Activated naive CD8-positive, alpha-beta T cell treated with anti-CD3 and anti-CD28 coated beads, Interleukin-2, amount 50 U/mL, for 16 hours (primary cell): ENCODE results near the gene ADAM12.

Experiments used
- DNase-seq: peaks from one replicate; pipeline ENCODE4 v3.0.0-alpha.2; 2020; ENCODE audit warnings: low read depth, low spot score

ADAM12 gene

DNA sequence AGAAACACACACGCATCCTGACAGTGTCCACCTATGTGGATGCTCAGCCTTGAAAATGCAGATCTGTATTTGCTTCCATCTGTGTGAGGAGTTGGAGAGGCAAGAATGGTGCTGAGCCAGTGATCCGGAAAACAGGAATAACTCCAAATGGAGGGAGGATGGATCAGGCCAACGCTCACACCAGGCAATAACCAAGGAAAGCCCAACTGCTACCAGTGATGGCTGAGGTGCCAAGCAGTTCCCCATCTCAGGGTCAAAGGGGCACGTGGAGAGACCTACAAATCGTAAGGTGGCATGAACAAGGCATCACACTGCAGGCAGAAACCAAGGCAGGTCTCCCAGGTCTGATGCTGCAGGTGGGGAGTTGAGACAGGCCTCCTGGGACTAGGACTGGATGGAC lies 153.6 kb downstream of the ADAM12 start:
- DNase-seq: no peak

DNA sequence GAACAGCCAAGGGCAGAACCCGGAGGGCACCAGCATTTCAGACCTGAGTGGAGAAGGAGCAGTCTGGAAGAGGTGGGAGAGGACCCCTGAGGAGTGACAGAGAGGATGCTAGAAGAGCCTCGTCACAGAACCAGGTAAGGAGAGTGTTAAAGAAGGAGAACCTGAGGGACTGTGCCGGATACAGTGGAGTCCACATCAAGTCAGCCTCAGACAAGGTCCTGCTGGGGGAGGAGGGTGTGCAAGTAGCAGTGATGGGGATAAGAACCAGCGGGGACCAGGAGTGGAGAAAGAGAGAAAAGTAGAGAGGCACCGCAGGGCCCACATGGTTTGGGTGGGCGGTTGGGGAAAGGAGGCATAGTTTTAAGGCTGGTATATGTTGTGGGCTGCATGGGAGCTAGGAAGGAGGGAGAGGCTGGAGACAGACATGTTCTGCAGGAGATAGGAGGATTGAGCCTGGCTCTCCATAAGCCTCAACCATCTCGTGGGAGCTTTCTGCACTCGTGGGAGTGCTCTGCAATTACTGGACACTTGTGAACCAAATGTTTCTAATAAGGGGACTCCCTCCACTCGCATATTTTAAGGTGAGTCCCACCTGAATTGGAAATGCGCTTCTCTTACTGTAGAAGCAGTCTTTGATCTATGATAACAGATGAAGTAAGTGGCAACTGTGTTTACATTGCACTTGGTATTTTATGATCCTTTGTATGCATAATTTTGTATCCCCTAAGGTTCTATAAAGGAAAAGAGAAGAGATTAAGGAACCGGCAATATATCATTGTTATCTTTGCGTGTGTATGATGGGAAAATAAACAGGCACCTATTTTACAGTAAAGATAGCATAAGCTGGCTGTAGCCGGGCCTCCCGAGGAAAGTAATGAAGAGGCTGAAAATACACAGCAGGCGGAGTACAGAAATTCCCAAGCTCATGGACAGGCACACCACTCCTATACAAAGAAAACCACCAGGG lies 154.8 kb downstream of the ADAM12 start:
- no peak for DNase-seq

DNA sequence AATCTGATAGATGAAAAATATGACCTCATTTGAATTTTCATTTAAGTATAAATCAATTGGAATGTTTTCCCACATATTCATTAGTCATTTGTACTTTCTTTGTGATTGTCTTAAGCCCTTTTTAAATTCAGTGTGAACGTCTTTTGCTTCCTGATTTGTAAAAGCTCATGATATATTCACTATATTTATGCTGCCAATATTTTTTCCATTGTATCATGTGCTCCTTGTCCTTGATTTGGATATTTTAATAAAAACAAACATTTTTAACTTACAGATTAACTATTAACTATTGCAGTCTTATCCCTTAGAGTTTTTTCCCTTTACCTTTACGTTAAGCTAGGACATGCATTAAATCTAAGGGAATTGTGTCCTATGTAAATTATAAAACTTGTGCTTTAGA lies 157.7 kb downstream of the ADAM12 start:
- DNase-seq: no peak

DNA sequence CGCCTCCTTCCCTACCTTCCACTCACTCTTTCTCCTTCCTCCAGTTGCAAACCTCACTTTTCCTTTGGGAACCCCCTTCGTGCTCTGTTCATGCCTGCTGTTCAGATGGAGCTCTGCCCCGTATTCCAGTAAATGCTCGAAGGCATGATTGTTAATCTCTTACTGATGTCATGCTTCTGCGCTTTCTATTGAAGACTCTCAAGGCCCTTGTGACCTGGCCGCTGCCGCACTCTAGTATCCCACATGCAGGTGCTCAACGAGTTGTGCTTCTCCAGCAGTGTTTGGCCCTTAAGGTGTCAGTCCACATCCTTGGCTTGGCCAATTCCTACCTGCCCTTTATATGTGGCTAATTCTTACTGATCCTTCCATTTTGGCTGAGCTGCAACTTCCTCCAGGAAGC lies 158.6 kb downstream of the ADAM12 start:
- no peak for DNase-seq

DNA sequence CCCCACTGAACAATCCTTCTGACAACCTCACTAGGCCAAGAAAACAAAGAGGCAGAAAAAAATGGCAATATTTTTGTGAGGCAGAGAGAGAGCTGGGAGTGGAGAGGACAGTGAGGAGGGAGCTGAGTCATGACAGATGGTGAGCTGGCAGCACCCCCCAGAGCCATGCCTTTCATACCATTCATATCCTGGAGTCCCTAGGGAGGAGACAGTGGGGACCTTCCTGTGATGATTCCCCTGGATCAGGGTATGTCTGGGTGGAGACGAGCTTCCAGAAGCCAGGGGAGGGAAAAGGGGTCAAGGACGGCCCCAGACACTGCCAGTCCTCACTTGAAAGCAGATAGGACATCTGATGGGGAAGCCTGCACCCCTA lies 160.5 kb downstream of the ADAM12 start:
- no peak for DNase-seq

DNA sequence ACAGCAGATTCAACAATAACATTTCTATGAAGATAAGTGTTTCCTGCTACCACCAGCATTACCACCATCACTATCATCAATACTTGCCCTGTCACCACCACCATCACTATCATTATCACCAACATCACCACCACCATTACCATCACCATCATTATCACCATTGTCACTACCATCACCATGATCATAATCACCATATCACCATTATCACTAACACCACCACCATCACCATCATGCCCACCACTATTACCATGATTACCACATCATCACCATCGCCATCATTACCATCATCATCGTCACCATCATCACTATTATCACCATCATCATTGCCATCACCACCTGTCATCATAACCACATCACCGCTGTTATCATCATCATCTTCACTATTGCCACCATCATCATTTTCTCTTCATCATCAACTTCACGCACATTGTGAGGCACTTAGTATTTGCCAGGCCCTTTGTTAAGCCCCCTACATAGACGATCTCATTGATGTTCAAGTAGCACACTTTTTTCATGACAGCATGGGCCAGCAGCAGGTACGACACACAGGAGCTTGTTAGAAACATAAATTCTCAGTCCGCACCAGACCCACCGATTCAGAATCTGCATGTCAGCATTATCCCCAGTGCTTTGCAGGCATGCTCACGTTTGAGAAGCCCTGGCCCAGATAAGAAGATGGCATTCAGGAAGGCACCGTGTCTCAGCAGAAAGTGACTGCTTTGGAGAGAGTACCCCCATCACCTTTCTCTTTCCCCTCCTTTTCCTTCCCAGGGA lies 161.1 kb downstream of the ADAM12 start:
- DNase-seq: no peak

DNA sequence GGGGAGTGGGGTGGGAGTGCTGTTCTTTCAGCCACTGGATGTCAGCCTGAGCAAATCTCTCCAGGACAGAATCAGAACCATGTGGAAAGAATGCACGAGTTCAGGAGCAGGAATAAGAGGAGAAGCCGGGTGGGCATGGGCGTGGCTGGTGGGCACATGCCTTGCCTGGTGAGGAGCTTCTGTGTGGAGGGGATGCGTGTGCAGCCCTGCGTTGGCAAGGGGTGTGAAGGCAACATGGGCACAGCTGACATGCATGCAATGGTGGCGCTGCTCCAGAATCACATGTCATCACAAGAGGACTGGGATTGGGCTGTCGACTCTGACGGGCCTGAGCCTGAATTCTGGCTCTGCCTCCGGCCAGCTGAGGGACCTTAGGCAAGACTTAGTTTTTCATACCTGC lies 162.1 kb downstream of the ADAM12 start:
- no peak for DNase-seq

DNA sequence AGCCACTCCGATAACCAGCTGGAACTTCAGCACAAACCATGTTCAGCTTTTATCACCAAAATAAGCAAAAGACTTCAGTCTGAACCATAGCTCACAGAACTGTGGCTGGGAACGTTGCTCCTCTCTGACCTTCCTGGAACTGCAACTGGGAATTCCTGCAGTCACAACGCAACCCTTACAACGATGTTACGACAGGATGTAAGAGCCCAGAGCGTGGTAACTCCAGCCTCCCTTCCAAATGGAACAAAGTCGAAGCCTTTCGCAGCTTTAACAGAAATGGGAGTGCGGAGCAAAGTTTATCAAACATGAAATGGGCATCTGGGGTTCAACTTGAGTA lies 162.6 kb downstream of the ADAM12 start:
- DNase-seq: no peak

DNA sequence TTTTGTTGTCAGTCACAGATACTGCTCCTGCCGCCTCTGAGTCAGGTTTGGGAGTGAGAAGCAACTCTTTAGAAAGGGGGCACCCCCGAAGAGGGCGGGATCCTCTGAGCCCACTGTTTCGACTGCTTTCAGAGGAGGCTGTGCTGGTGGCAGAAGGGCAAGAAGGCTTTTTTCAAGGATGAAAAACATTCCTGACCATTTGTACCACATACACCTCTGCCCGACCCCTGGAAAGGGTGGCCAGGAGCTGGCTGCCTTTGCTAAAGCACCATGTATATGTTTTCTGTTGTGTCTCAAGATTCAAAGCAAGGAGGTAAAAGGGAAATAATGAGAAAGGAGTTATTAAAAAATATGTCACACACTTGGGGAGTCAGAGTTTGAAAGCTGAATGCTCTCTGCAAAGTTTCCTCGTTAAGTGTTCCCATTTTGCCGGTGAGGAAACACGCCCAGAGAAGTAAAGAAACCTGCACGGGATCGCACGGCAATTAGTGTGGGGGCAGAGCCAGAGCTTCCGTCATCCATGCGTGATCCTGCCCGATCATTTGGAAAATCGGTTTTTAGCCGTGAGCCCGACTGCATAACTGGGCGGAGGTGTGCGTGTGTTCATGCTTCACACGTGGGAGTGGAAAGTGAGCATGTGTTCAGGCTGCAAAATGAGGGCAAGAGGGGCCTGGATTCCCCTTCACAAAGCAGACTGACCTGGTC lies 163.2 kb downstream of the ADAM12 start:
- DNase-seq: no peak

DNA sequence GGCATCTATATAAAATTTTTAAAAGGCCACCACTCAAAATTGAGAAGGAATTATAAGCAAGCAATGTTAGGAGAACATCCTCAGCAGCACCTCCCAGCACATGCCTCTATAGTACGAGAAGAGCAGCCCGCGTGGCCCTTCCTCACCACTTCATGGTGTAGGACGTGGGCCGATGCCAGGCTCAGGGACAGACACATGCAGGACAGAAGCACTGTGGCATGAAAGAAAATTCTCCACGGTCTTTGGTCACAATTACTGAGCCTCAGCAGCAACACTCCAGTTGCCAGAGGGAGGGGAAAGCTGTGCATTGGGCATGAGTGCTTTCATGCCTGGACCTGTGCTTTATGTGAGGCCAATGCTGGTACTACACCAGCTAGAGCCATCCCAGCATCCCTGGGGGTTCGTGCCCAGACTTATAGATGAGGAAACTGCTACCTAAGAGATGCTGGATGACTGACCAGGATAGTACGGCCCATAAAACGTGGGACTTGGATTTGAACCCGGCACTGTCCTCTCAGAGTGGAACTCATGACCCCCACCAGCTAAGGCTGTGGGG lies 164.7 kb downstream of the ADAM12 start:
- DNase-seq: no peak

DNA sequence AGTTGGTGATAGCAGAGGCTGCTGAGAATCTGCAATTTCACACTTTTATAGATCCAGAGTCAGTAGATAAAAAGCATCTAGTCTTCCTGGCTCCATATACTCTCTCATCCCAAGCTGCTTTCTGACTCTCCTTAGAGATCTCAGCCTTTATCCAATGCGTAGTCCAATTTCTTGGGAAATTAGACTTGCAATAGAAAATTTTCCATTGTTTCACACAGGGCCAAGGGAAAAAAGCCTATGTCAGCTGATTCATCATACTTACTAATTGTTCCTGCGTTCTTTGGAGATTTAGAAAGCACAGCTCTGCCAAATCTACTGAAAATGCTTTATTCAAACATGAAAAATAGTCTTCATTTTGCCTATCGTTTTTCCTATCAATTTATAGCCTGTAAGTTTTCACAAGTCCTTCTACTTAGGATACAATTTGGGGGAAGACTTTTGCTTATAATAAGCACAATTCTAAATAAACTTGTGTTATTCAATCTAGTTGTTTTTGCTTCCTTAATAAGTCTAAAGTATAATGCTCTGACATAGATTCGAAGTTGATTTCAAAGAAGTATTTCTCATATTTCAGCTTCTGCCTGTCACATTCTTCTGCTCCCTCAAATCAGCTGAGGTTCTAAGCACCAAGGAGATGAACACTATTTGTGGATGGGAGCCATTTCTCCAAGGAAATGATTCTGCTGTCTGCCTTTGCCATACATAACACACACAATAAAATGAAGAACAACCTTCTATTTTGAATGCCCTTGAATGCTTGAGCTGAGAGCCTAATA lies 165.4 kb downstream of the ADAM12 start:
- no peak for DNase-seq

DNA sequence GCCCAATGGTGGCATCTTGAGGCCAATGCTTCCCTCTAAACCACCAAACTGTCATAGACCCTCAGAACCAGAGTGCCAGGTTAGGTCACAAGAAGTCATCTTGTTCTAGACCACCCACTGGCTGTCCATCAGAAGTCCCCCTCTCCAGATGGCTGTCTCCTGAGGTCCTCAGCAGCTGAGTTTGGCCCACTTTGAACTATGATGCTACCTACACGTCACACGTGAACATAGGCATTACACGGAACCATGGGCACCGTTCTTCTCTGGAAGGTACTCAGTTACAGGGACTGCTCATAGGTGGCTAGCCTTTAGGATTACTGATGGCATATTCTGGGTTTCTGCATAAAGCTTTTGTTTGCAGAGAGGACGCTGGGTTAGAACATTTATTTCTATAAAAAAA lies 166.4 kb downstream of the ADAM12 start:
- DNase-seq: no peak

DNA sequence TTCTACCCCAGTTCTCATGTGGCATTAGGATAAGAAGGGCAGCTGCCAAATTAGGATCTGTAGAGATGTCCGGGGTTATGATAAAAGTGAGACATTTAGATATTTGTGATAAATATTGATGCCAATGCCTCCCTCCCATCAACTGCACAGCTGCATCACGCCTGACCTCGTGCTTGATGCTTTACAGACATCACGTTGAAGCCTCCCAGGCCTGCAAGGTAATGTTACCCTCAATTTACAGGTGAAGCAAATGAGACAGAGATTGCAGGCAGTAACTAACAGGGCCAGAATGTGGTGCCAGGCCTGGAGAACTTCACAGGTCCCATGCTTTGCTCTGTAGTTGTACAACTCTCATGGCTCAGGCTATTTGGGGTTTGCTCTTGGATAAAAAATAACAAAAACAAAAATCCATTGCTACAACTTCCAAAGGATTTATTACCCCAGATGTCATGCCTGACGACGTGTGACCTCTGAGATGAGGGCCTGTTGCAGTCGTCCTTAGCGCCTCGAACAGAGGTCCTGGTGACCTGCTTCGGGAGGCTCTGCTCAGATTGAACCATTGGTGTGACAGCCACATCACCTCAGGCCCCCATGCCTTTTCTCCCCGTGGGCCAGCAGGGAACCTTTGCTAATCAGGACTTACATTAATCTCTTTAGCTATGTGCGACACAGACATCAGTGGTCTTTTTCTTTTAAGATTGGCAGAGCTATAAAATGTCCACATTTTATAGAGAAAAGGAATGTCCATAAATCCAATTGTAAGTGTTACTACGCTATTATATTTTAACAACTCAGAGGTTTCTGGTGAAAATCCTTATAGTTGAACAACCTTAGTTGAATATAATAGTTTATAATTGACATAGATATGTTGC lies 169.3 kb downstream of the ADAM12 start:
- no peak for DNase-seq

DNA sequence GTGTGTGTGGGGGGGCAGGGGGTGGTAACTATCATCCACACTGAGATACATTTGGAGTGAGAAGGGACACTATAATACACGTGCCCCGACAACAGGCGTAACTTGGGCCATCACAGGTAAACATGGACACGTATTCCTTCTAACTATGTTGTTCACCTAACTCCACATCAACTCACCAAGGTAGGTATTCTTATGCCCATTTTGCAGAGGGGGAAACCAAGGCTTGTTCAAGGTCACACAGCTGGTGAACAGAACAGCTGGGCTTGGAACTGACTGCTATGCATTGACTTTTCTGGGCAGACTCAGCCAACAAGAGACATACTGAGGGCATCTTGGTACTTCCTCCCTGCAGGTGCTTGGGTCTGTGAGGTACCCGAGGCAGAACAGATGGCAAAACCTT lies 170.1 kb downstream of the ADAM12 start:
- DNase-seq: no peak

DNA sequence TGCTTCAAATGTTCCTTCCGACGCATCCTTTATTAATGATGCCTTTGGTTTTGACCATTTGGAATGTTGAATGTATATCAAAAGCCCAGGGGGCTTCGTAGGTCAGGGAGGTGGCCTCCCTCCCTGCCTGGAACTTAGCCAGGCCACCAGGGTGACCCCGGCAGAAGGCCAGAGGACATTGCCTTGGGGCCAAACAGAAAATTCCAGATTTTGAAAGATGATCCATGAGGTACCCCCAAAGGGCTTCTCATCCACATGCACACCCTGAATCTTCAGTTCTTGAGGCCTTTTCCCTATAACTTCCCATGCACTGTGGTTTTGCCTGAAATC lies 171.7 kb downstream of the ADAM12 start:
- DNase-seq: no peak

DNA sequence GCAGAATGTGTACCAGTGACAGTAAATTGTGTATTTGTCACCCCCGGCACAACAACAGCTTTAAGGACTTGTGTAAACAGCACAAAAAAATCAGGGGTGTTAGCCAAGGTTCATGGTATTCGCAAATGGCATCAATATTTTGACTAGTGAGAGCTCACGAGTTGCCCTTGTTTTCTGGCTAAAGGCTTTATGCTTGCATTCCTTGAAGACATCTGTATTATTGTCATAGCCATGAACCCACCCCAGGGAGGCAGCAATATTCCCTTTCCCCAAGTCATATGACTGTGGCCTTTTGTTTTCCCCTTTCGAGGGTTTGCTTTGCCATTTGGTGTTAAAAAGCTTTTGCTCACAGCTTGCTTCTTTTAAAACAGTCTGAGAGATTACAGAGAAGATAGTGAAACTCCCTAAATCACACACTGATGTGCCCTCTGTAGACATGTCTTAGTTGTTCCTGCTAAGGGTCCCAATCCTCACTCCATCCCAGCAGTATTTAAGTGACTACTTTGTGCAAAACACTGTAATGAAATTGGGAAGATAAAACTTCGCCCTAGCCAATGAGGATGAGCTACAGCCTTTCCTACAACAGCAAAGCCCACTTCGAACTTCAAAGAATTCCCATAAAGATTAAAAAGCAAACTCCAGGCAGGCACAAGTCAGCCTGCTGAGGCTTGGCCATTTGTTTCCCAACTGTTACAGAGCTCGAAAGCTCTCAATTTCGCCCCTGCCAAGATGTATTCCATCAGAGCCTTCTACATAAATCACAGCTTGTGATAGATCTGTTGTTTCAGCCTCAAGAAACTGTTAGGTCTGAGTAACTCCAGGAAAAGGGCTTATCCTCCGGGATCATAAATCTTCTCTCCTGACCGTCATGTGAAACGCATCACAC lies 172.3 kb downstream of the ADAM12 start:
- no peak for DNase-seq

DNA sequence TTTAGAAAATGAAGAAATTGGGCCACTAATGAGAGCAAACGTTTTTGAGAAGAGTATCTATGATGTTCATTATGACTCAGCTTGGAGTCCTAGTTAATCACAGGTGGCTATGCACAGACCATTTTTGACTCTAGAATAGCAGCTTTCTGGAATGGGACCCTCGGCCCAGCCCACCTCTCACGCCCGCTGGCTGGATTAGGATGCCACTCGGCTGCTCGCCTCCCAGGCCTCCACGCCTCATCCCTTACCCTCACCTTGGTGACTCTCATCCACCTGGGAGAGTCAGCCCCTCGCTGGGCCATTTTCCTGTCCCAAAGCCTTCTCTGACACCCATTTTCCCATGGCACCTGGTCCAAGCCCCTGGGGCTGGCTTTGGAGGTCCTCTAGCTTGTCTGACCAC lies 173.6 kb downstream of the ADAM12 start:
- no peak for DNase-seq

DNA sequence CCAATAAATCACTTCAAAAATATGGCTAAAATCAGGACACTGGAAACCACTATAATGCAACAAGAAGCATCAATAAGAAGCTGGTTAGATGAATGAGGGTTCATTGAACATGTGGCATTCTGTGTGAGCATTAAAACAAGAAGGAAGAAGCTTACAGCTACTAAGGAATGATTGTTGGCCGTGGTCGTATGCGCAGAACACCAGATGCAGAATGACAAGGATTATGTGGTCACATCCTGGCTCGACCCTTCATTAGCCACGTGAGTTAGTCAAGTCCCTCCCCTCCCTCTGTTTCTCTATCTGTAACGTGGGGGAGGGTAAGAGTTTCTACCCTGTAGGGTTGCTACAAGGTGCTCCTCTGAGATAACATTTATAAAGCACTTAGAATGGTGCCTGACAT lies 174.3 kb downstream of the ADAM12 start:
- no peak for DNase-seq

DNA sequence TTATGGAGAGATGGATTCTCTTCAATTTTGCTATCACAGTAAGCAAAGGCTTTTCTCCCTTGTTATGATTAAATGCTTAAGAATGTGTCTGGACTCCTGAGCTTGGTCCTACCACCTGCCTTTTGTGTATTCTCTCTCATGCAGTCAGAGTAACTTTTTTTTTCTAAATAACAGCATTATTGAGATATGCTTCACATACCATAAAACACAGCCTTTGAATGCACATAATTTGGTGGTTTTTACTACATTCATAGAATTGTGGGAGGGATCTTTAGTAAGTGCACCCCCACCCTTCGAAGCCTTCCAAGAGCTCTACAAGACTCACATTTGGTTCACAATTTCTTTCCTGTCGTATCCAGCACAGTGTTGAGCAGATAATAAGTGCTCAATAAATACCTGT lies 175.5 kb downstream of the ADAM12 start:
- DNase-seq: no peak
